K562 (cell line): ENCODE data around the gene CYP46A1. TPM values are rescaled to one million over a fixed set of nuclear protein-coding genes. Genes with fewer than 3 reads are reported as not detected.

Experiments
- ATAC-seq: fragments of 200-7000 bp; cut with Tn5 transposase; 3 replicates; pipeline ENCODE4 v1.9.1; 2020; ENCODE audit warnings: moderate library complexity
- BruUV-seq: library from RNA; stranded (reverse); fragments of 400-500 nt; replicated peaks from 2 replicates; lab custom pipeline; 2021; lab: Mats Ljungman, UMichigan
- CTCF ChIA-PET: fragments of 300-600 bp; formaldehyde crosslinking; extraction: SDS; loops from one replicate; lab custom pipeline; 2021; ENCODE audit warnings: low intra/inter-chr PET ratio; lab: Yijun Ruan, JAX
- POLR2A ChIA-PET: fragments of 300-600, 350-650 bp; sonication (Branson Sonifier 250); formaldehyde crosslinking; extraction: SDS; loops from one replicate; lab custom pipeline; 2021; ENCODE audit warnings: antibody characterized with exemption, inconsistent platforms; lab: Yijun Ruan, JAX
- DNase-seq, 4 experiments: peaks; one replicate each; pipeline versions ENCODE4 v3.0.0 to v3.0.0-alpha.2; 2011 to 2018; ENCODE audit warnings: low spot score in 3 of 4, mixed read lengths in 3 of 4; ENCODE audit errors: extremely low read depth in 1 of 4
- FAIRE-seq: peaks from 2 replicates; lab custom pipeline; 2011; peaks lifted over from hg19 to GRCh38; lab: Jason Lieb, UNC
- H2AFZ ChIP-seq: 2 replicates; pipeline ENCODE4 v1.6.0; 2011; ENCODE audit warnings: low read depth, low read length, control low read depth, inconsistent platforms
- H3K27ac ChIP-seq: fragments of 200-600 bp; 3 replicates; pipeline ENCODE4 v1.8.0; 2011; ENCODE audit warnings: low read depth, mild to moderate bottlenecking, control low read depth, inconsistent platforms, low read length, moderate library complexity, mixed read lengths; ENCODE audit errors: extremely low read depth
- H3K27me3 ChIP-seq, 2 experiments: fragments of 300-600 bp in 1 of 2; 2 replicates in 1 of 2; 3 replicates in 1 of 2; pipeline versions ENCODE4 v1.6.0 to v1.8.0; 2011; ENCODE audit warnings: inconsistent platforms in 2 of 2, low read length in 2 of 2, mild to moderate bottlenecking in 1 of 2, mixed read lengths in 1 of 2, moderate library complexity in 1 of 2; ENCODE audit not compliant: control insufficient read depth in 2 of 2, insufficient read depth in 2 of 2
- H3K36me3 ChIP-seq: fragments of 300-600 bp; 3 replicates; pipeline ENCODE4 v1.8.0; 2011; ENCODE audit warnings: mild to moderate bottlenecking, low read length, inconsistent platforms; ENCODE audit not compliant: control insufficient read depth, insufficient read depth
- H3K4me1 ChIP-seq, 2 experiments: fragments of 200-600 bp in 1 of 2; replicated peaks in 1 of 2; 2 replicates in 1 of 2; 3 replicates in 1 of 2; pipeline versions ENCODE4 v1.5.1 to v1.8.0; 2011; ENCODE audit warnings: inconsistent platforms in 2 of 2, low read length in 2 of 2, mild to moderate bottlenecking in 1 of 2, mixed read lengths in 1 of 2, moderate library complexity in 1 of 2; ENCODE audit not compliant: control insufficient read depth in 2 of 2, insufficient read depth in 2 of 2
- H3K4me2 ChIP-seq: 2 replicates; pipeline ENCODE4 v1.6.1; 2011; ENCODE audit warnings: low read length, control low read depth, inconsistent platforms, mixed read lengths; ENCODE audit not compliant: insufficient read depth
- H3K4me3 ChIP-seq: fragments of 200-600 bp; sonication (generic), shearing (Covaris generic); 2 replicates; pipeline ENCODE4 v1.5.1; 2016; ENCODE audit warnings: control low read depth, inconsistent platforms
- H3K79me2 ChIP-seq: fragments of 200-600 bp; 3 replicates; pipeline ENCODE4 v1.8.0; 2011; ENCODE audit warnings: low read length, inconsistent platforms; ENCODE audit not compliant: control insufficient read depth, insufficient read depth
- H3K9ac ChIP-seq, 2 experiments: 2 replicates each; pipeline versions ENCODE4 v1.6.0 to v1.6.1; 2011; ENCODE audit warnings: low read depth in 2 of 2, low read length in 2 of 2, control low read depth in 1 of 2, inconsistent platforms in 1 of 2, mild to moderate bottlenecking in 1 of 2, mixed read lengths in 1 of 2; ENCODE audit not compliant: insufficient read depth in 1 of 2
- H3K9me1 ChIP-seq: one replicate; pipeline ENCODE4 v1.6.0; 2011; ENCODE audit warnings: inconsistent platforms, mild to moderate bottlenecking, low read length, moderate library complexity; ENCODE audit not compliant: control insufficient read depth, insufficient read depth
- H3K9me3 ChIP-seq: replicated peaks from 2 replicates; pipeline ENCODE4 v1.5.1; 2011; ENCODE audit warnings: low read depth, low read length, inconsistent platforms; ENCODE audit not compliant: control insufficient read depth, insufficient read depth
- H4K20me1 ChIP-seq: replicated peaks from 2 replicates; pipeline ENCODE4 v1.6.1; 2011; ENCODE audit warnings: low read length, inconsistent platforms, mixed read lengths; ENCODE audit not compliant: control insufficient read depth, insufficient read depth
- BHLHE40 ChIP-seq: IDR thresholded peaks from 2 replicates; pipeline ENCODE4 v1.6.1; 2011; ENCODE audit warnings: low read length, improper control_type of control experiment
- FOXJ2 ChIP-seq: fragments of 200-800 bp; sonication (Bioruptor generic); IDR thresholded peaks from 2 replicates; pipeline ENCODE4 v1.6.1; 2016; ENCODE audit warnings: missing genetic modification characterization, missing compliant biosample characterization
- FOXP1 ChIP-seq: sonication (generic); formaldehyde crosslinking; IDR thresholded peaks from 2 replicates; pipeline ENCODE4 v1.8.0; 2022; ENCODE audit warnings: mild to moderate bottlenecking, missing genetic modification reagents
- FUS ChIP-seq: fragments of 200-400 bp; formaldehyde crosslinking; optimal IDR thresholded peaks from 2 replicates; pipeline ENCODE3; 2017; ENCODE audit warnings: low read depth, low read length
- GABPB2 ChIP-seq: fragments of 250-450 bp; sonication (Bioruptor Pico); conservative IDR thresholded peaks from 2 replicates; pipeline ENCODE4 v1.5.1; 2021; ENCODE audit warnings: mild to moderate bottlenecking
- KLF1 ChIP-seq: fragments of 450-650 bp; IDR thresholded peaks from 2 replicates; pipeline ENCODE4 v1.6.1; 2016; ENCODE audit warnings: missing genetic modification characterization, missing compliant biosample characterization
- LEF1 ChIP-seq: fragments of 450-650 bp; IDR thresholded peaks from 2 replicates; pipeline ENCODE4 v1.6.1; 2016; ENCODE audit warnings: mild to moderate bottlenecking
- MCM2 ChIP-seq: fragments of 450-650 bp; IDR thresholded peaks from 2 replicates; pipeline ENCODE4 v1.6.1; 2017; ENCODE audit warnings: low read depth, mild to moderate bottlenecking
- POLR2A ChIP-seq: fragments of 450-650 bp; conservative IDR thresholded peaks from 2 replicates; pipeline ENCODE4 v1.6.1; 2016
- SMARCA4 ChIP-seq: fragments of 450-650 bp; IDR thresholded peaks from 2 replicates; pipeline ENCODE4 v1.6.1; 2016
- XRCC5 ChIP-seq: fragments of 200-400 bp; formaldehyde crosslinking; IDR thresholded peaks from 2 replicates; pipeline ENCODE4 v1.6.1; 2017; ENCODE audit warnings: low read depth, mild to moderate bottlenecking, low read length
- ZEB2 ChIP-seq: fragments of 450-650 bp; IDR thresholded peaks from 2 replicates; pipeline ENCODE4 v1.6.1; 2016
- ZNF253 ChIP-seq: fragments of 250-450 bp; sonication (Bioruptor Pico); conservative IDR thresholded peaks from 2 replicates; pipeline ENCODE4 v1.6.1; 2021; ENCODE audit warnings: mild to moderate bottlenecking
- ZNF274 ChIP-seq: IDR thresholded peaks from 2 replicates; pipeline ENCODE4 v1.6.1; 2011; ENCODE audit warnings: low read depth, mild to moderate bottlenecking, low read length, moderate library complexity, borderline replicate concordance
- ZNF780A ChIP-seq: fragments of 250-450 bp; sonication (Bioruptor Pico); IDR thresholded peaks from 2 replicates; pipeline ENCODE4 v1.5.0; 2021; ENCODE audit warnings: mild to moderate bottlenecking
- ZNF79 ChIP-seq: fragments of 250-450 bp; sonication (Bioruptor Pico); IDR thresholded peaks from 2 replicates; pipeline ENCODE4 v1.4.0; 2020; ENCODE audit warnings: low read depth, mild to moderate bottlenecking, moderate library complexity
- WGBS: fragments of 100-300 bp; shearing (Covaris generic); methylation state at CpG from one replicate; pipeline ENCODE4 v1.1.6; 2016; ENCODE audit warnings: low coverage, mixed read lengths; ENCODE audit not compliant: insufficient coverage; ENCODE audit errors: missing lambda C conversion rate; 5-methylcytosine and 5-hydroxymethylcytosine counted together
- in situ Hi-C: fragments of 300-500 bp; cut with MboI; formaldehyde crosslinking; loops from 4 replicates; pipeline ENCODE4 v1.15.0; 2018; ENCODE audit warnings: inconsistent platforms, mixed read lengths
- intact Hi-C: fragments of 100-400 bp; cut with micrococcal nuclease; formaldehyde crosslinking; loops from 2 replicates; pipeline ENCODE4 v1.14.2; 2022
- polyA plus RNA-seq, 8 experiments: library from polyadenylated mRNA; depleted of rRNA in 4 of 8; stranded (reverse) in 5 of 8; unstranded in 3 of 8; fragments of >200 nt; fragmentation: Nextera tagmentation in 2 of 8; fragmentation: Illumina TruSeq in 1 of 8; extraction: Ambion mirVana in 2 of 8; extraction: Trizol in 1 of 8; gene quantifications; 2 replicates each; pipeline versions ENCODE4 v1.2.1 to v1.2.3, GENCODE V29; 2011 to 2014; ENCODE audit warnings: inconsistent platforms in 1 of 8, missing spikeins in 1 of 8
- total RNA-seq, 7 experiments: library from RNA; depleted of rRNA in 6 of 7; stranded (reverse); fragments of >200 nt in 6 of 7; fragmentation: Illumina TruSeq in 2 of 7; extraction: Trizol in 2 of 7; gene quantifications; 2 replicates each; pipeline versions ENCODE4 v1.2.1 to v1.2.3, GENCODE V29; 2011 to 2021; ENCODE audit warnings: low replicate concordance in 1 of 7
- TF ChIP-seq, protein P1 (sequence below): fragments of 250-450 bp; sonication (Bioruptor Pico); IDR thresholded peaks from 2 replicates; pipeline ENCODE4 v1.5.0; 2021
- TF ChIP-seq, protein P2 (sequence below): fragments of 450-650 bp; IDR thresholded peaks from 2 replicates; pipeline ENCODE4 v1.6.1; 2017; ENCODE audit warnings: antibody characterized with exemption
- TF ChIP-seq, protein P3 (sequence below): sonication (generic); formaldehyde crosslinking; IDR thresholded peaks from 2 replicates; pipeline ENCODE4 v1.8.1; 2023; ENCODE audit warnings: mild to moderate bottlenecking, missing genetic modification reagents
- TF ChIP-seq, protein P4 (sequence below): sonication (generic); formaldehyde crosslinking; IDR thresholded peaks from 2 replicates; pipeline ENCODE4 v1.8.1; 2023; ENCODE audit warnings: mild to moderate bottlenecking, missing genetic modification reagents

The CYP46A1 gene
- total and polyA plus RNA-seq, 9 of the 15 experiments (the other 6 are each of a cell fraction or from before 2014, with no cell fraction given) = not detected

- ChIA-PET POLR2A (no interaction called here), CTCF (no interaction called here)
- H3K4me1 ChIP-seq = peaks cover 0 to 8% of the 10 kb centered on the region in 2 experiments; a peak in 3 of 5 replicates
These were observed 9.2 kb upstream of the CYP46A1 start for GRCh38 chr14:99674776-99675381.

More at GRCh38 chr14:99674776-99675381, 9.2 kb upstream of the CYP46A1 start:
- Histone ChIP-seq H3K9me1 (no peaks in the 10 kb centered on the region), H3K27me3 (peaks cover 4 to 41% of the 10 kb centered on the region in 2 experiments; a peak in 4 of 5 replicates), H3K79me2 (no peaks in the 10 kb centered on the region), H4K20me1 (no peaks in the 10 kb centered on the region)
- in situ Hi-C loops = no loop called here
- FAIRE-seq (no peak), ATAC-seq (no peak)
- WGBS = 34% methylated on average over 9 of the region's 60 CpGs
- intact Hi-C loops = no loop called here
- TF ChIP-seq ZNF253 (CRISPR knock-in tag) (no peak), FOXJ2 (no peak), POLR2A (no peak), FUS (no peak), MCM2 (no peak), KLF1 (tag) (no peak), LEF1 (no peak), ZNF274 (no peak), ZNF780A (CRISPR knock-in tag) (no peak), ZNF79 (CRISPR knock-in tag) (no peak), BHLHE40 (no peak), XRCC5 (no peak), ZEB2 (no peak), GABPB2 (CRISPR knock-in tag) (no peak), FOXP1 (CRISPR knock-in tag) (no peak), SMARCA4 (no peak)
- TF ChIP-seq, protein P1, sequence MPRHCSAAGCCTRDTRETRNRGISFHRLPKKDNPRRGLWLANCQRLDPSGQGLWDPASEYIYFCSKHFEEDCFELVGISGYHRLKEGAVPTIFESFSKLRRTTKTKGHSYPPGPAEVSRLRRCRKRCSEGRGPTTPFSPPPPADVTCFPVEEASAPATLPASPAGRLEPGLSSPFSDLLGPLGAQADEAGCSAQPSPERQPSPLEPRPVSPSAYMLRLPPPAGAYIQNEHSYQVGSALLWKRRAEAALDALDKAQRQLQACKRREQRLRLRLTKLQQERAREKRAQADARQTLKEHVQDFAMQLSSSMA (CRISPR knock-in tag) = no peak
- TF ChIP-seq, protein P2, sequence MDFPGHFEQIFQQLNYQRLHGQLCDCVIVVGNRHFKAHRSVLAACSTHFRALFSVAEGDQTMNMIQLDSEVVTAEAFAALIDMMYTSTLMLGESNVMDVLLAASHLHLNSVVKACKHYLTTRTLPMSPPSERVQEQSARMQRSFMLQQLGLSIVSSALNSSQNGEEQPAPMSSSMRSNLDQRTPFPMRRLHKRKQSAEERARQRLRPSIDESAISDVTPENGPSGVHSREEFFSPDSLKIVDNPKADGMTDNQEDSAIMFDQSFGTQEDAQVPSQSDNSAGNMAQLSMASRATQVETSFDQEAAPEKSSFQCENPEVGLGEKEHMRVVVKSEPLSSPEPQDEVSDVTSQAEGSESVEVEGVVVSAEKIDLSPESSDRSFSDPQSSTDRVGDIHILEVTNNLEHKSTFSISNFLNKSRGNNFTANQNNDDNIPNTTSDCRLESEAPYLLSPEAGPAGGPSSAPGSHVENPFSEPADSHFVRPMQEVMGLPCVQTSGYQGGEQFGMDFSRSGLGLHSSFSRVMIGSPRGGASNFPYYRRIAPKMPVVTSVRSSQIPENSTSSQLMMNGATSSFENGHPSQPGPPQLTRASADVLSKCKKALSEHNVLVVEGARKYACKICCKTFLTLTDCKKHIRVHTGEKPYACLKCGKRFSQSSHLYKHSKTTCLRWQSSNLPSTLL = no peak
- TF ChIP-seq, protein P3, sequence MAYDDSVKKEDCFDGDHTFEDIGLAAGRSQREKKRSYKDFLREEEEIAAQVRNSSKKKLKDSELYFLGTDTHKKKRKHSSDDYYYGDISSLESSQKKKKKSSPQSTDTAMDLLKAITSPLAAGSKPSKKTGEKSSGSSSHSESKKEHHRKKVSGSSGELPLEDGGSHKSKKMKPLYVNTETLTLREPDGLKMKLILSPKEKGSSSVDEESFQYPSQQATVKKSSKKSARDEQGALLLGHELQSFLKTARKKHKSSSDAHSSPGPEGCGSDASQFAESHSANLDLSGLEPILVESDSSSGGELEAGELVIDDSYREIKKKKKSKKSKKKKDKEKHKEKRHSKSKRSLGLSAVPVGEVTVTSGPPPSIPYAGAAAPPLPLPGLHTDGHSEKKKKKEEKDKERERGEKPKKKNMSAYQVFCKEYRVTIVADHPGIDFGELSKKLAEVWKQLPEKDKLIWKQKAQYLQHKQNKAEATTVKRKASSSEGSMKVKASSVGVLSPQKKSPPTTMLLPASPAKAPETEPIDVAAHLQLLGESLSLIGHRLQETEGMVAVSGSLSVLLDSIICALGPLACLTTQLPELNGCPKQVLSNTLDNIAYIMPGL (CRISPR knock-in tag) = no peak
- TF ChIP-seq, protein P4, sequence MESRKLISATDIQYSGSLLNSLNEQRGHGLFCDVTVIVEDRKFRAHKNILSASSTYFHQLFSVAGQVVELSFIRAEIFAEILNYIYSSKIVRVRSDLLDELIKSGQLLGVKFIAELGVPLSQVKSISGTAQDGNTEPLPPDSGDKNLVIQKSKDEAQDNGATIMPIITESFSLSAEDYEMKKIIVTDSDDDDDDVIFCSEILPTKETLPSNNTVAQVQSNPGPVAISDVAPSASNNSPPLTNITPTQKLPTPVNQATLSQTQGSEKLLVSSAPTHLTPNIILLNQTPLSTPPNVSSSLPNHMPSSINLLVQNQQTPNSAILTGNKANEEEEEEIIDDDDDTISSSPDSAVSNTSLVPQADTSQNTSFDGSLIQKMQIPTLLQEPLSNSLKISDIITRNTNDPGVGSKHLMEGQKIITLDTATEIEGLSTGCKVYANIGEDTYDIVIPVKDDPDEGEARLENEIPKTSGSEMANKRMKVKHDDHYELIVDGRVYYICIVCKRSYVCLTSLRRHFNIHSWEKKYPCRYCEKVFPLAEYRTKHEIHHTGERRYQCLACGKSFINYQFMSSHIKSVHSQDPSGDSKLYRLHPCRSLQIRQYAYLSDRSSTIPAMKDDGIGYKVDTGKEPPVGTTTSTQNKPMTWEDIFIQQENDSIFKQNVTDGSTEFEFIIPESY (CRISPR knock-in tag) = no peak
- TF ChIP-seq, all 486 proteins: peak for 0
- Histone ChIP-seq H3K27ac (no peak overlapping the region), H3K9ac (no peak overlapping the region), H3K4me2 (no peak overlapping the region), H3K9me3 (no peaks in the 10 kb centered on the region; the same call in 1 of the 2 replicates), H3K36me3 (no peaks in the 10 kb centered on the region), H2AFZ (no peak overlapping the region), H3K4me3 (no peak overlapping the region)
- BruUV-seq = no TSS peak
- DNase-seq = no peak
